ENCODE measurements around the gene CHMP5.

DNA sequence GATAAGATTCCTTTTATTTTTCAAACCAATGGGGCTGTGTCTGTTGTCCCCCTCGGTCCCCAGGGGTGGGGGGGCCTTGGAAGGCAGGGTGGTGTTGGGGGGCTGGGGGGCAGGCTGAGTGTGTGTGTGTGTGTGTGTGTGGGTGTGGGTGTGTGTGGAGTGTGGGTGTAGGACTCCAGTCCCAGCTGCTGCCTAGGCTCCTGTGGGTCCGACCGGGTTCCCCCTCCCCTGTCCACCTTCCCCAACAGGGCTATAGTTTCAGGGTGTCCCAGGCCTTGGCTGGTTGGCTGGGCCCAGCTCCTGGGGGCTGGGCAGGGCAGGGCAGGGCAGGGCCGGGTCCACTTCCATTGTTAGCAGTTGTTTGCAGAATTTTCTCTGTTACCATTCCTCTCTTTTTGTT, 23.4 kb downstream of the CHMP5 start:
- TF ChIP-seq TAF1 (IDR thresholded peaks at IDR 0.05; ENCODE audit: borderline replicate concordance, low read depth, low read length) (no peak), IKZF1 (conservative IDR thresholded peaks at IDR 0.05) (no peak)
